Jurkat, Clone E6-1 (cell line): ENCODE measurements around the gene NRN1L. TPM values are rescaled to one million over a fixed set of nuclear protein-coding genes. Genes with fewer than 3 reads are reported as not detected.
"Not testable (repeated sequence)": the region's sequence is repeated elsewhere in the genome, so short reads cannot be mapped to it uniquely, and the experiment has no call there.

Source experiments
- DNase-seq: peaks from one replicate; pipeline ENCODE4 v3.0.0-alpha.2; 2011; ENCODE audit warnings: low read depth, low spot score
- H3K4me3 ChIP-seq: 2 replicates; pipeline ENCODE4 v1.5.1; 2011; ENCODE audit warnings: mild to moderate bottlenecking, low read length, control low read depth, moderate library complexity
- polyA plus RNA-seq: library from polyadenylated mRNA; unstranded; fragments of >200 nt; gene quantifications from one replicate; pipeline ENCODE4 v1.2.1, GENCODE V29; 2012; ENCODE audit warnings: missing spikeins; ENCODE audit not compliant: insufficient read length, insufficient read depth

NRN1L gene
- not detected for polyA plus RNA-seq

GRCh38 chr16:67884684-67885083, at the start of gene NRN1L:
Gene NRN1L (plus strand): TSS chr16:67884885. CDS start chr16:67884904, 19 bp downstream.
- DNase-seq, result no peak
- no peak within 1 kb of the TSS for H3K4me3 ChIP-seq

DNA sequence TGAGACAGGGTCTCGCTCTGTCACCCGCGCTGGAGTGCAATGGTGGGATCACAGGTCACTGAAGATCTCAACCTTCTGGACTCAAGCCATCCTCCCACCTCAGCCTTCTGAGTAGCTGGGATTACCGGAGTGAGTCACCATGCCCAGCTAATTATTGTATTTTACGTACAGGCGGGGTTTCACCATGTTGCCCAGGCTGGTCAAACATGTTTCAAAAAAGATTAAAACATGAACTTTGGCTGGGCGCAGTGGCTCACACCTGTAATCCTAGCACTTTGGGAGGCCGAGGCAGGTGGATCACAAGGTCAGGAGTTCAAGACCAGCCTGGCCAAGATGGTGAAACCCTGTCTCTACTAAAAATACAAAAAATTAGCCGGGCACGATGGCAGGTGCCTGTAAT, 47.5 kb upstream of the NRN1L start:
- not testable (repeated sequence) for H3K4me3 ChIP-seq

GRCh38 chr16:67837811-67838210, 46.9 kb upstream of the NRN1L start:
- no peak for DNase-seq
- H3K4me3 ChIP-seq, result no peak overlapping the region

More for the DNA sequence above, 47.5 kb upstream of the NRN1L start:
- DNase-seq, result not testable (repeated sequence)

GRCh38 chr16:67841198-67841815, 43.4 kb upstream of the NRN1L start:
- peak overlapping the region; percentile 81 for H3K4me3 ChIP-seq
- DNase-seq, result no peak

GRCh38 chr16:67841816-67842508, 42.7 kb upstream of the NRN1L start, which contains the start of gene THAP11:
Gene THAP11 (plus strand): TSS chr16:67842320. CDS start chr16:67842555, 235 bp downstream.
- H3K4me3 ChIP-seq, result peak within 1 kb of the TSS; percentile 81
- DNase-seq, result peak; percentile 95

DNA sequence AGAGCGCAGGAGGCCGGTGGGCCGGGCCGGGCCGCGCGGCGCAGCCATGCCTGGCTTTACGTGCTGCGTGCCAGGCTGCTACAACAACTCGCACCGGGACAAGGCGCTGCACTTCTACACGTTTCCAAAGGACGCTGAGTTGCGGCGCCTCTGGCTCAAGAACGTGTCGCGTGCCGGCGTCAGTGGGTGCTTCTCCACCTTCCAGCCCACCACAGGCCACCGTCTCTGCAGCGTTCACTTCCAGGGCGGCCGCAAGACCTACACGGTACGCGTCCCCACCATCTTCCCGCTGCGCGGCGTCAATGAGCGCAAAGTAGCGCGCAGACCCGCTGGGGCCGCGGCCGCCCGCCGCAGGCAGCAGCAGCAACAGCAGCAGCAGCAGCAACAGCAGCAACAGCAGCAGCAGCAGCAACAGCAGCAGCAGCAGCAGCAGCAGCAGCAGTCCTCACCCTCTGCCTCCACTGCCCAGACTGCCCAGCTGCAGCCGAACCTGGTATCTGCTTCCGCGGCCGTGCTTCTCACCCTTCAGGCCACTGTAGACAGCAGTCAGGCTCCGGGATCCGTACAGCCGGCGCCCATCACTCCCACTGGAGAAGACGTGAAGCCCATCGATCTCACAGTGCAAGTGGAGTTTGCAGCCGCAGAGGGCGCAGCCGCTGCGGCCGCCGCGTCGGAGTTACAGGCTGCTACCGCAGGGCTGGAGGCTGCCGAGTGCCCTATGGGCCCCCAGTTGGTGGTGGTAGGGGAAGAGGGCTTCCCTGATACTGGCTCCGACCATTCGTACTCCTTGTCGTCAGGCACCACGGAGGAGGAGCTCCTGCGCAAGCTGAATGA, 42.0 kb upstream of the NRN1L start:
- peak; percentile 27 for DNase-seq
- peak overlapping the region; percentile 81 for H3K4me3 ChIP-seq

- peak; percentile 50 for DNase-seq
- H3K4me3 ChIP-seq, result peak overlapping the region; percentile 81
Measured at GRCh38 chr16:67843343-67843765, 41.3 kb upstream of the NRN1L start.

- no peak overlapping the region for H3K4me3 ChIP-seq
- no peak for DNase-seq
Measured at GRCh38 chr16:67844497-67844896, 40.2 kb upstream of the NRN1L start.

DNA sequence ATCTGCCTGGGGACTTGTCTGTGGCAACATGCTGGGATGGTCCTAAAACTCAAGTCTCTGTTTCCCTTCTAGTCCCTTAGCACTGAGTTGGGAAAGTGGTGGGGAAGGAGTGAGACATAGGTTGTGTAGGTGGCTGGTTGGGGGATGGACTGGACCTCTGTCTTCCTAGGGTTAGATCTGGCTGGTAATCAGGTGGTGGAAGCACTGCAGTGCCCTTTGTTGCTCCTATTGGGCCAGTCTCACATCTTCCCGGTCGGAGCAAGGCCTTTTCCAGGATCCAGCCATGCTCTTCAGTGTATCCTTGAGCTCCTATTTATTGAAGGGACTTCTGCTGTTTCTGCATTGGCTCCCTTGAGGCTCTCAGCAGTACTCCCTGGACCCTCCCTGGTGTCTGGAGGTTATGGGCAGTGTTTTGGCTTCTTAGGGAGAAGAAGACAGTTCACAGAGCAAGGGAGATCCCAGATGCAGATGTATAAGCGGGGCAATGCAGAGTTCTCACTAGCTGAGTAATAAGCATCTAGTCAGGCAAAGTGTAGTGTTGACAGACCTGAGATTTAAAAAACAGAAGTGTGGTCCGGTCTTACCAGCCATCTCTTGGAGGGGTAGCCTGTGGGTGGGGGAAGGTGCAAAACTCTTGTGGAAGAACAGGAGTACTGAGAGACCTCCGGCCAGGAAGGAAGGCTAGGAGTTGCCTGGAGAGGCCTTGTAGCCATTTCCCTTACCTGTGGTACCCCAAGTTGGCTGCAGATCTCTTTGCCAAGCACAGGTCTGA, 39.2 kb upstream of the NRN1L start:
- no peak for DNase-seq
- peak overlapping the region; percentile 92 for H3K4me3 ChIP-seq

GRCh38 chr16:67846063-67846319, 38.7 kb upstream of the NRN1L start:
- DNase-seq, result no peak

GRCh38 chr16:67846320-67847063, 38.2 kb upstream of the NRN1L start, which contains the start of gene NUTF2:
Gene NUTF2 (plus strand): TSS chr16:67846933. CDS start chr16:67865131, 18,198 bp downstream.
- DNase-seq, result peak; percentile 92
- peak within 1 kb of the TSS; percentile 92 for H3K4me3 ChIP-seq

More at GRCh38 chr16:67846063-67846319, 38.7 kb upstream of the NRN1L start:
- peak overlapping the region; percentile 92 for H3K4me3 ChIP-seq

- DNase-seq, result no peak
- peak within 1 kb of the TSS; percentile 92 for H3K4me3 ChIP-seq
Measured at GRCh38 chr16:67847064-67847861, 37.4 kb upstream of the NRN1L start, which contains the start of gene CENPT. Gene CENPT (minus strand): TSS chr16:67847693. CDS start chr16:67833859, 13,834 bp downstream.

- H3K4me3 ChIP-seq, result peak overlapping the region; percentile 92
- no peak for DNase-seq
Measured at GRCh38 chr16:67848118-67848517, 36.6 kb upstream of the NRN1L start.

DNA sequence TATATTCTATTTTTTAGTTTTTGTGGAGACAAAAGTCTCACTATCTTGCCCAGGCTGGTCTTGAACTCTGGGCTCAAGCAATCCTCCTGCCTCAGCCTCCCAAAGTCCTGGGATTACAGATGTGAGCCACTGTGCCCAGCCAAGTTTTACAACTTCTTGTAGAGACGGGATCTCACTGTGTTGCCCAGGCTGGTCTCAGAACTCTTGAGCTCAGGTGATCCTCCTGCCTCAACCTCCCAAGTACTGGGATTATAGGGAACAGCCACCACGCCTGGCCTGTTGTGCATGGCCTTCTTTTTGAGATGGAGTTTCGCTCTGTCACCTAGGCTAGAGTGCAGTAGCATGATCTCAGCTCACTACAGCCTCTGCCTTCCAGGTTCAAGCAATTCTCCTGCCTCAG, 31.0 kb upstream of the NRN1L start:
- DNase-seq, result no peak
- H3K4me3 ChIP-seq, result no peak overlapping the region

DNA sequence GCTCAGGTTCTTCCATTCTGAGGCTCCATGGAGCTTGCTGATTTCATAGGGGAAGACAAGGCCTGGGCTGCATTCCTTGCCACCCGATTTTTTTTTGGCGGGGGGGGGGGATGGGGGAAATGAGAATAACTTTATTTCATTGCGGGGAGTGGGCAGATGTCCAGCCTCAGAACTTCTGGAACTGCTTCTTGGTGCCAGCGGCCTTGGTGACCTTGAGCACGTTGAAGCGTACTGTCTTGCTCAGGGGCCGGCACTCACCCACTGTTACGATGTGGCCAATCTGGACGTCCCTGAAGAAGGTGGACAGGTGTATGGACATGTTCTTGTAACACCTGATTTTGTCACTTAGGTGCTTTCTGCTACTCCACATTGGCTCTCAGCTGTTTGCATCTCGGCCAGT, 28.9 kb upstream of the NRN1L start:
- DNase-seq, result no peak

DNA sequence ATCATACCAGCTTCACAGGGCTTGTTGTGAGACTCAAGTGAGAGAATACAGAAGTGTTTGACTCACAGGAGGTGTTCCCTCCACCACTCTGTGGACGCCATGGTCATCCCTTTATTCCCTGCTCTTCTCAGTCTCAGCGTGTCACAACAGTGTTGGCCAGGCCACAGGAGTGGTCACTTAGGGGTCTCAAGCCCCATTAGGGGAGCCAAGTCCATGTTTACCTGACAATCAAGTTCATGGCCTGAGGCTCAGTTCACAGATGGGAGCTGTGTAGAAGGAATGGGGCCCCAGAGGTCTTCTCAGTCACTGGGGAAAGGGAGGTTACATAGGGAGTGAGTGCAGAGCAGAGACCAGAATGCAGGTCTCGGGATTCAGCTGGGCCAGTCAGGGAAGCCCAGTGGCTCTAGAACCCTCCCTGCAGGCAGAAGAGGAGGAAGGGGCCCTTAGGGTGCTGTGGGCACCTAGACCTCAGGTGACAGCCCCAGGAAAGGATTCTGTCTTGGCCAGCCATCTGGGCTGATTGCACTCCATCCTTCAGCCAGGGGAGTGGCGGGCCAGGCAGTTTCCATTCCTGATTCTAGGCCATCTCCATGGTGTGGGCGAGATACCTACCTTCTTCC, 27.6 kb upstream of the NRN1L start:
- no peak overlapping the region for H3K4me3 ChIP-seq
- DNase-seq, result no peak

More for the DNA sequence above, 28.9 kb upstream of the NRN1L start:
- H3K4me3 ChIP-seq, result no peak overlapping the region
